Hematopoietic multipotent progenitor cell treated with erythropoietin and hydrocortisone succinate and interleukin-3 and kit ligand, for 17 days (in vitro differentiated cells): Measurements from ENCODE around the gene TMEM156.
"Not testable (repeated sequence)": the region's sequence is repeated elsewhere in the genome, so short reads cannot be mapped to it uniquely, and the experiment has no call there.

Experiments
- DNase-seq: peaks from one replicate; pipeline ENCODE4 v3.0.0-alpha.2; 2015; ENCODE audit warnings: low spot score

Gene TMEM156

GRCh38 chr4:38955957-38956356, 76.3 kb downstream of the TMEM156 start:
- no peak for DNase-seq

- no peak for DNase-seq
Observed at GRCh38 chr4:38954727-38955126, 77.5 kb downstream of the TMEM156 start.

GRCh38 chr4:38952017-38952416, 80.2 kb downstream of the TMEM156 start:
- DNase-seq = no peak

- no peak for DNase-seq
Observed at GRCh38 chr4:38951598-38951997, 80.6 kb downstream of the TMEM156 start.

- no peak for DNase-seq
Observed at GRCh38 chr4:38950734-38951133, 81.5 kb downstream of the TMEM156 start.

- DNase-seq = no peak
Observed at GRCh38 chr4:38950159-38950558, 82.0 kb downstream of the TMEM156 start.

GRCh38 chr4:38949411-38950051, 82.7 kb downstream of the TMEM156 start:
- no peak for DNase-seq

- DNase-seq = no peak
Observed at GRCh38 chr4:38948551-38948950, 83.7 kb downstream of the TMEM156 start.

- no peak for DNase-seq
Observed at GRCh38 chr4:38946919-38947318, 85.3 kb downstream of the TMEM156 start.

- no peak for DNase-seq
Observed at GRCh38 chr4:38944440-38944839, 87.8 kb downstream of the TMEM156 start.

- no peak for DNase-seq
Observed at GRCh38 chr4:38943343-38943742, 88.9 kb downstream of the TMEM156 start.

GRCh38 chr4:38941906-38942305, 90.3 kb downstream of the TMEM156 start:
- DNase-seq = not testable (repeated sequence)

- DNase-seq = no peak
Observed at GRCh38 chr4:38940476-38940875, 91.7 kb downstream of the TMEM156 start.

- no peak for DNase-seq
Observed at GRCh38 chr4:38939165-38939564, 93.0 kb downstream of the TMEM156 start.

GRCh38 chr4:38935391-38936073, 96.7 kb downstream of the TMEM156 start:
- DNase-seq = no peak

GRCh38 chr4:38931125-38931524, 101.1 kb downstream of the TMEM156 start:
- DNase-seq = no peak

GRCh38 chr4:38930707-38931106, 101.5 kb downstream of the TMEM156 start:
- DNase-seq = no peak

- DNase-seq = no peak
Observed at GRCh38 chr4:38930204-38930603, 102.0 kb downstream of the TMEM156 start.

GRCh38 chr4:38928974-38929373, 103.2 kb downstream of the TMEM156 start:
- DNase-seq = no peak

- no peak for DNase-seq
Observed at GRCh38 chr4:38928568-38928967, 103.6 kb downstream of the TMEM156 start.

- no peak for DNase-seq
Observed at GRCh38 chr4:38926896-38927295, 105.3 kb downstream of the TMEM156 start.

- DNase-seq = no peak
Observed at GRCh38 chr4:38925492-38926413, 106.5 kb downstream of the TMEM156 start.

- no peak for DNase-seq
Observed at GRCh38 chr4:38924353-38924752, 107.9 kb downstream of the TMEM156 start.
